Measurements from ENCODE around the gene GSX1.

GRCh38 chr13:27788271-27788670, 4.0 kb upstream of the GSX1 start:
- TF ChIP-seq, protein P1, sequence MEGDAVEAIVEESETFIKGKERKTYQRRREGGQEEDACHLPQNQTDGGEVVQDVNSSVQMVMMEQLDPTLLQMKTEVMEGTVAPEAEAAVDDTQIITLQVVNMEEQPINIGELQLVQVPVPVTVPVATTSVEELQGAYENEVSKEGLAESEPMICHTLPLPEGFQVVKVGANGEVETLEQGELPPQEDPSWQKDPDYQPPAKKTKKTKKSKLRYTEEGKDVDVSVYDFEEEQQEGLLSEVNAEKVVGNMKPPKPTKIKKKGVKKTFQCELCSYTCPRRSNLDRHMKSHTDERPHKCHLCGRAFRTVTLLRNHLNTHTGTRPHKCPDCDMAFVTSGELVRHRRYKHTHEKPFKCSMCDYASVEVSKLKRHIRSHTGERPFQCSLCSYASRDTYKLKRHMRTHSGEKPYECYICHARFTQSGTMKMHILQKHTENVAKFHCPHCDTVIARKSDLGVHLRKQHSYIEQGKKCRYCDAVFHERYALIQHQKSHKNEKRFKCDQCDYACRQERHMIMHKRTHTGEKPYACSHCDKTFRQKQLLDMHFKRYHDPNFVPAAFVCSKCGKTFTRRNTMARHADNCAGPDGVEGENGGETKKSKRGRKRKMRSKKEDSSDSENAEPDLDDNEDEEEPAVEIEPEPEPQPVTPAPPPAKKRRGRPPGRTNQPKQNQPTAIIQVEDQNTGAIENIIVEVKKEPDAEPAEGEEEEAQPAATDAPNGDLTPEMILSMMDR (IDR thresholded peaks at IDR 0.05) = no peak
- TF ChIP-seq GABPA (IDR thresholded peaks at IDR 0.05; ENCODE audit: low read depth) (no peak), REST (IDR thresholded peaks at IDR 0.05; ENCODE audit: low read depth, low read length) (no peak), POLR2AphosphoS5 (IDR thresholded peaks at IDR 0.05; ENCODE audit: low read depth, low read length) (no peak), RCOR1 (IDR thresholded peaks at IDR 0.05; ENCODE audit: low read length) (no peak), TCF12 (IDR thresholded peaks at IDR 0.05) (no peak), MXI1 (IDR thresholded peaks at IDR 0.05; ENCODE audit: low read depth, low read length) (no peak), ELF1 (IDR thresholded peaks at IDR 0.05) (no peak), RFX5 (IDR thresholded peaks at IDR 0.05; ENCODE audit: low read length) (no peak), GATA2 (CRISPR knock-in tag; IDR thresholded peaks at IDR 0.05) (no peak), JUND (IDR thresholded peaks at IDR 0.05) (no peak), RXRA (IDR thresholded peaks at IDR 0.05; ENCODE audit: borderline replicate concordance, low read depth) (no peak)
- TF ChIP-seq, protein P2, sequence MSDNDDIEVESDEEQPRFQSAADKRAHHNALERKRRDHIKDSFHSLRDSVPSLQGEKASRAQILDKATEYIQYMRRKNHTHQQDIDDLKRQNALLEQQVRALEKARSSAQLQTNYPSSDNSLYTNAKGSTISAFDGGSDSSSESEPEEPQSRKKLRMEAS (IDR thresholded peaks at IDR 0.05; ENCODE audit: low read depth) = no peak
- TF ChIP-seq, protein P3, sequence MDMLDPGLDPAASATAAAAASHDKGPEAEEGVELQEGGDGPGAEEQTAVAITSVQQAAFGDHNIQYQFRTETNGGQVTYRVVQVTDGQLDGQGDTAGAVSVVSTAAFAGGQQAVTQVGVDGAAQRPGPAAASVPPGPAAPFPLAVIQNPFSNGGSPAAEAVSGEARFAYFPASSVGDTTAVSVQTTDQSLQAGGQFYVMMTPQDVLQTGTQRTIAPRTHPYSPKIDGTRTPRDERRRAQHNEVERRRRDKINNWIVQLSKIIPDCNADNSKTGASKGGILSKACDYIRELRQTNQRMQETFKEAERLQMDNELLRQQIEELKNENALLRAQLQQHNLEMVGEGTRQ (IDR thresholded peaks at IDR 0.05; ENCODE audit: borderline replicate concordance, low read depth, low read length) = no peak
